HG03103 (cell line): Measurements from ENCODE around the gene MFN2.

ENCODE experiments used
- ATAC-seq: cut with Tn5 transposase; IDR thresholded peaks from one replicate; pipeline ENCODE4 v1.9.1; 2021; ENCODE audit warnings: low read depth; ENCODE audit not compliant: unreplicated experiment

Gene MFN2

DNA sequence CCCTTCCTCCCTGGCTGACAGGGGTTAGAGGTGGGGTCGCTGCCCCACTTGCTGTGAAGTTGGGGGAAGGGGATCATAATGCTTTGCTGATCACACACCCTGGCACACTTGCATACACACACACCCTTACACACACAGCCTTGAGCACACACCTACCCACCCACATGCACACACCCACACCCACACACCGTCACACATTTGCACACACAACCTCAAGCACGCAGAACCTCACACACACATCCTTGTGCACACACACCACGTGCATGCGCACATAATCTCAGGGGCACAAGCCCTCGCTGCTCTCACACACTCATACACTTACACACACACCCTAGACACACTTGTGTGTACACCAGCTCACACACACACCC, 66.5 kb downstream of the MFN2 start:
- ATAC-seq, result no peak

DNA sequence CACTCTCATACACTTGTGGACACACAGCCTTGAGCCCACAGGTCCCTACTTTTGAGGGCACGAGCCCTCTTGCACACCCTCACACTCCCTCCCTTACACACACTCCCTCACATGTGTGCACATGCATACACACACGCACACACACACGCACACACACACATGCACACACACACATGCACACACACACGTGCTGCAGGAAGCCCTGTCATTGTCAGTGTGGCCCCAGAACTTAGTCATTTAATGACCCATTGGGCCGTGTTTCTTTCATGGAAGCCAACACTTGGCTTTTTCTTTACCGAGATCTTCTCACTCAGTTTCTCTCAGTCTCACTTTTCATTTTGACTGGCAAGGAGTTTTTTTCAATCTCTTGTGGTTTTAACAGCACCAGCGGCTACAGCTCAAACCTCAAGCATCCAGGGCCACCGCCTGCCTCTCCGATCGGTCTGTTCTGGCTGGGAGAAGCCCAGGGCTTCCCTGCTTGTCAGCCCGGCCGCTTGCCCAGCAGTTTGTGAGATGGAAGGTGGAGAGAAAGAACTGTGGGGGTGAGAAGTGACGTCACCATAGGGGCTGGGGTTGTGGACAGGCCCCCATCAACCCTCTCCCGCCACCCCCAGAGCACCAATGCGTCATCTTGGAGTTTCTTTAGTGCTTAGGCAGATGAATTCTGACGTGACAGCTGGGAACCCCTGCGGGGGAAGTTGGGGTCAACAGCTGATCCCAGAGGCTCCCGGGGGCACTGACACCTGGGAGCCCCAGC, 67.1 kb downstream of the MFN2 start:
- ATAC-seq, result peak; percentile 32

DNA sequence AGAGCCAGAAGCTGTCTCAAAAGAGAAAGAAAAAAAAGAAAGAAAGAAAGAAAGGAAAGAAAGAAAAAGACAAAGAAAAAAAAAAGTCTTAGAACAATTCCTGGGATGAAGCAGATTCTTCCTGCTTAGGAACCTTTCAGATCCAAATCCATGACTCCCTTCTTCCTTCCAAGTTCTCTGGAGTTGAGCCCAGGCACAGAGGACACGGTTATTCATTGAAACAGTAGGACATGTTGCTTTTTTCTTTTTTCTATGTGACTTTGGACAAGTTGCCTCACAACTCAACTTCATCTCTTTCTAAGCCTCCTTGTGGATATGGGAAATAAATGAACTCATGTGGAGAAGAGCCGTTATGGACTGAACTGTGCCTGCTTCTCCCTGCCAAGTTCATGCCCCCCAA, 68.1 kb downstream of the MFN2 start:
- ATAC-seq, result no peak

DNA sequence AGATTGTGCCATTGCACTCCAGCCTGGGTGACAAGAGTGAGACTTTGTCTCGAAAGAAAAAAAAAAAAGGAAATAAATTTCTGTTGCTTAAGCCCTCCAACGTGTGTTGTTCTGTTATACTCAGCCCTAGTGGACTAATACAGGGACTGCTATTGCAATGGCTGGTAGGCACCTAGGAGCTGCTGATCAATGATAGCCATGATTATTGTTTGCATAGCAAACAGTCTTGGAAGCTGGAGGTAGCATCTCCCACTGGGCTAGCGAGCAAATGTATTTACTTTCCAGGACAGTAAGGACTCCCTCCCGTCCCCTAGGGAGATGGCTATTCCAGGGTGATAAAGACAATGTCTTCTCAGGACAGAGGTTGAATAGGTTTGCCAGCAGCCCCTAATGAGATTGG, 69.4 kb downstream of the MFN2 start:
- ATAC-seq, result no peak

DNA sequence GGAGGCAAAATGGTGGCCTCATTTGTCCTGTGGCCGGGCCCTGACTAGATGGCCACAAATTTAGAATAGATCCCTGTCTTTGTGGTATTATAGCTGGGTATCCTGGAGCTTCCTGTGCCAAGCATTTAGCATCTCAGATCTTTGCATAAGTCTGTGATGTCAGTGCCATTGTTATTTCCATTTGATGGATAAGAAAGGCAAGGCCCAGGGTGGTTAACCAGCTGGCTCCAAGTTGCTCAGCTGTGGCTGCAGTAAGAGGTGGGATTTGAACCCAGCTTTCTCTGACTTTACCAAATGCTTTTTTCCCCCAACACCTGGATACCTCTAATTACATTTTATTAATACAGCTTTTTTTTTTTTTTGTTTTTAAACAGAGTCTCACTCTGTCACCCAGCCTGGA, 71.1 kb downstream of the MFN2 start:
- no peak for ATAC-seq

DNA sequence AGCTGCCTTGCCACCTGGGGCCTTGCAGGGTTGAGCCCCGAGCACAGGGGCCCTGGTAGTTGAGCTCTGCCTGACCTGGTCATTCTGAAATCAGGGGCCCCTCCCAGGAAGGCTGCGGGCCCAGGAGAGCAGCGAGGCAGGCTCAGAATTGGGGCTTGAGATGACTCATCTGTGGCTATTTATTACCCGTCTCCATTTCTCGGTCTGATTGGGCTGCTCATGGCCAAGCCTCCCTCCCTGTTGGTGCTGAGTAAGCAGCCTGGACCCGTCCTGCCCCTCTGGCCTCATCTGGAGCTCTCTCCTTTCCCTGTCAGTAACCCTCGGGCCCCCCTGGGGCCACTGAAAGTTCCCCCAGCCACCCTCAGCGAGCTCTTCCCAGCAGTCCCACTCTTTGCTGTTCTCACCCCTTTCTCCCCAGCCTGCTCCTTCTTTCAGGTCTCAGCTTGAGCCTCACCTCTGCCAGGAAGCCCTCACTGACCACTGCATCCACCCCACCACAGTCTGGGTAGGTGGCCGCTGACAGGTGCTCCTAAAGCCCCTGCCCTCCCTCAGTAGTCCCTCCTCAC, 71.8 kb downstream of the MFN2 start:
- ATAC-seq, result peak; percentile 62

DNA sequence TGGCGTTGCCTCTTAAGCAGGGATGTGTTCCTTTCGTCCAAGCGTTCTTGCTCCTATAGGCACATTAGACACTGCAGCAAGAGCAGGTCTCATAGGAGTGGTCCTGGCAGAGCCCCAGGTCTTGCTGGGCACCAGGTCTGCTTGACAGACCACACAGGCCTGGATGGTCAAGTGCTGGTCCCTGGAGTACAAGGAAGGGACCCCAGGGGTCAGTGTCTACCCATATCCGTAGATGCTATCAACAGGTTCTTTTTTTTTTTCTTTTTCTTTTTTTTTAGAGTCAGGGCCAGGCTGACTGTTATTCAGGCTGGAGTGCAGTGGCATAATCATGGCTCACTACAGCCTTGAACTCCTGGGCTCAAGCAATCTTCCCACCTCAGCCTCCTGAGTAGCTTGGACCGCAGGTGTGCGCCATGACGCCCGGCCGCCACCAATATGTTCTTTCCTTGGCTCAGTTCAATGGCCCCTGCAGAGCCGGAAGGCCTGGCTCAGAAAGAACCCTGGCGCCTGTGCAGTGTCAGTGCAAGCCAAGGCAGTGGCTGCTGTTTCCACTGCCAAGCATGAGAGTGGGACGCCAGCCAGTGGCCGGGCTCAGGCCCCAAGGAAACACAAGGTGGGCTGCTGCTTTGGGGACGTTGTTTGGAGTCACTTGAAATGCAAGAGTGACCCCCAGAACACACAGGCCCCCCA, 72.9 kb downstream of the MFN2 start:
- ATAC-seq, result no peak

DNA sequence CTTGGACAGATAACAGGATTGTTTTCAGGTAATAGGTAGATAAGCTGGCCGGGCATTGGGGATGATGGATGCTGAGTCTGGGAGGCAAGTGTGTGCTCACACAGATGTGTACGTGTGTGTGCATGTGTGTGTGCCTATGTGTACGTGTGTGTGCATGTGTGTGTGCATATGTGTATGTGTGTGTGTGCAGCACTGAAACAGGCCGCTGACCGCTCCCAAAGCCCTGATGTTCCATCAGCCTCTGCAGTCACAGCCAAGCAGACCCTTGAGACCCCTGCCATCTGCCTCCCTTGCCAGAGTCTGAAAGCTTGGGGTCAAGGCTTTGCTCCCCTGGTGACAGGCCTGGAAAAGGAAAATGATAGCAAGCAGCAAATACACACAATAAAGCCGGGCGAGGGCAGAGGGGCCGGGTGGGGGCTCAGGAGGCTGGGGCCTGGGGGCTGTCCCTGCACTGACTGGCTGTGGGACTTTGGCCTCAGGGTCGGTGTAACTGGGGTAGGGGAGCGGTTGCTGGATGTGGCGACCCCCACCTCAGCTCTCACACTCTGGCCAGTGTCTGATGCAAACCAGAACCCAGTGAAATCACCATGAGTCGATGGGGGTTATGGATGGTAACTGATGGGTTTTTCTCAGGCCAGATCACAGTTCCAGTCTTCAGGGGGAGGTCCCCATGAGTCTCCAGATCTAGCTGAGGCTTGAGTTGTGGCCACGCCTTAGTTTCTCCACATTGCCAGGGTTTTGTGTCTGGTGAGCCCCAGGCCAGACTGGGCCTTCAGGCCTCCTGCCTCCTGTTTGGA, 73.7 kb downstream of the MFN2 start:
- ATAC-seq, result no peak

DNA sequence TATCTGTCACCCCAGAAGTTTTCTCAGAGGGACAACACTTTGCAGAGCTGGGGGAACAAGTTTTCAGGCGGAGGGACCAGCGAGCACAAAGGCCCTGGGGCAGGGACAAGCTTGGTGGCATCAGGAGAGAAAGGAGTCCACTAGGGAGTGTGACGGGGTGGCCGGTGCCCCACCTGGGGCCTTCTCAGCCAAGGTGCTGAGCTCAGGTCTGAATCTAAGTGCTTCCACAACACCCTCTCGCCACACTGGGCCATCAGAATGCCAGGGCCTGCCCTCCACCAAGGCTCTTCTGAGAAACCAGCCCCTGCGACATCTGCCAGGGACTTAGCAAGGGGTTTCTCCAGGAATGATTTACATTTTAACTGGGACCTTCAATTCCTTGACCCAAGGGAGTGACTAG, 75.0 kb downstream of the MFN2 start:
- no peak for ATAC-seq

DNA sequence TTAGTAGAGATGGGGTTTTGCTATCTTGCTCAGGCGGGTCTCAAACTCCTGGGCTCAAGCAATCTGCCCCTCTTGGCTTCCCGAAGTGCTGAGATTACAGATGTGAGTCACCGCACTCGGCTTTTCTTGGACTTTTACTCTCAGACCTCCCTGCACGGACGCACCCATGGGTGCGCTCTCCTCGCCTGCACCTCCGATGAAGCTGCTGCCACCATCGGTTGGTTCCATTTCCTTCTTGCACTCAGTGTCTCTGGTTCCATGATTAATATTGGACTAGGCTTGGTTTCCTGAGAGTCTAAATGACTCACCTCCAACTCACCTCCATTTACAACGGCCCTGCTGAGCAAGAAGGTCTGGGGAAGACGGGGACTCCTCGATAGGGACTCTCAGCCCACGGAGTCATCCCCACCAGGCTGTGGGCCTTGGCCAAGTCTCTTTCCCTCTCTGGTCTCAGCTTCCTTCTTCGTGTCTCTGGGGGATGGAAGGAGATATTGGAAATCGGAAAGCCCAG, 76.1 kb downstream of the MFN2 start:
- ATAC-seq, result no peak

DNA sequence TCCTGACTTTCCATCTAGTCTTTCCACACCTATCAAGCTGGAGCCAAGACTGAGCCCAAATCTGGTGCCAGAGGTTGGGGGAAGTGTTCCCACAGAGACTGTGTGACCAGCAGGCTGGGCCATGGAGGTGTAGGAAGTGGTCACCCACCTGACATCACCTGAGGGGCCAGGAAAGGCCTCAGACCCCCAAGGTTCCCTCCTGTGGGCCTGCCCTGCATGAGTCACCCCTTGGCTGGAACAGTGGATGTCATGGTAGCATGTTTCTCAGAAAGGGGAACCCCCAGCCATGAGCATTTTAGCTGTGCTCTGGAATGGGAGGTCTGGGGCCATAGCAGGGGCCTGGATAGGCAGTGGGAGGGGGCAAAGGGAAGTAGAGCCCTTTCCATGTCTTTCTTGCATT, 77.1 kb downstream of the MFN2 start:
- ATAC-seq, result no peak

DNA sequence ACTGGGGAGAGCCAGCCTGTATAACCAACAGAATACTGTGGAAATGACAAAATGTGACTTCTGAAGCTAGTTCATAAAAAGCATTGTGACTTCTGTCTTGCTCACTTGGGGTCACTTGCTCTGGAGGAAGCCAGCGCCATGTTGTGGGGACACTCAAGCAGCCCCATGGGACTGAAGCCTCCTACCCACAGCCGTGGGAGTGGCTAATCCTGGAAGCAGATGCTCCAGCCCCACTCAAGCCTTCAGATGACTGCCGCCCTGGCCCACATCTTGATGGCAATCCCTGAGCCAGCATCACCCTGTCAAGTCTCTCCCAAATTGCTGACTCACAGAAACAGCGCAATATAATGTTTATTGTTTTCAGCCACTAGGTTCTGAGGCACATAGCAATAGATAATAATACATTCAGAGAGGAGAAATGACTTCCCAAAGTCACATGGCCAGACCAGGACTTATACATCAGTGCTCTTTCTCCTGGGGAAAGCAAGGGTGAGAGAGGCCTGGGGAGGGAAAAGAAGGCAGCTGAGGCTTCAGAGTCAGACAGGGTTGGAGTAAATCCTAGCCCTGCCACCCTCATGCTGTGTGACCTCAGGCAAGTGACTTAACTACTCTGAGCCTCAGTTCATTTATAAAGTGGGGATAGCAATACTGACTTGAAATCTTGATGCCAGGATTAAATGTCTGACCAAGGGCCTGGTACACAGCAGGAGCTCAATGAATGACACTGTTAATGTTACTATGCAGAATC, 77.9 kb downstream of the MFN2 start:
- ATAC-seq, result no peak

DNA sequence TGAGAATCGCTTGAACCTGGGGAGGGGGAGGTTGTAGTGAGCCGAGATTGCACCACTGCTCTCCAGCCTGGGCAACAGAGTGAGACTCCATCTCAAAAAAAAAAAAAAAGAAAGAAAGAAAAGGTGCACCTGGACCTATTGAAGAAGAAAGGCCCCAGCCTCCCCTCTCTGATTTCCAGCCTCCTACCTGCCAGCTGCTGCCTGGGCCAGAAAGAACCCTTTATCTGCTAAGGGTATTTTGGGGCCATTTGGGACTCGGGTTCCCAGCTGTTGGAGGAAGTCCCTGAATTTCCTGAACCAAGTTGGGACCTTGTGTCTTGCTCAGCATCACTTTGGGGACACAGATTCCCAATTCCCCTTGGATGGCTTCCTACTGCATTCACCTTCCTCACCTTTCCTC, 79.0 kb downstream of the MFN2 start:
- no peak for ATAC-seq

DNA sequence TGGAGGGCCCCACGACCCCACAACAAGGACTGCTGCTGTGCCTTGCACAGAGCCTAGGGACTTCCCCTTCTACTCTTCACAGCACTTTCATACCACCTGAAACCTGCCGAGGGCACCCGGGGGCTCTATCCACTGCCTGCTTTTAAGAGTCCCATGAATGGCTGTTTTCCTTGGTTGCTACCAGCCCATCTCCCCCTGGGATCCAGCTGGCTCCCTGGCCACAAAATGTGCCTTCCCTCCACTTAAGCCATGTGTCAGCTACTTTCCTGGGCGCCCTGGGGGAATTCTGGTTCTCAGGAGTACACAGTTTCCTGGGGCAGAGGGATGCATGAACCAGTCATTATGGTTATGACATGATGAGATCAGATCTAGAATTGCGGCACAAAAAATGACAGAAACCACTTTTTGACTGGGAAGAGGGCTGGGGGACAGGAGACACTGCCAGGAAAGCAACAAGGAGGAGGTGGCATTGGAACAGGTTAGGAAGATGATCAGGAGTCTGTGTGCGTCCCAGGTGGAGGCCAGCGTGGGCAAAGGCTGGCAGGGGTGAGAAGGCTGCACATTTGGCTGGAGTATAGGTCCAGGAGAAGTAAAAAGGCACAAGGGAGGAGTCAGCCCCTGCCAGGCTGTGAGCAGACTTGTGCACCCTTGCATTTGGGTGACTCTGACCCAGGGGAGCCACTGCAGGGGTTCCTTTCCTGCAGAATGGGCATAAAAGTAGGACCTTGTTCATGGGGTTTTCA, 79.6 kb downstream of the MFN2 start:
- peak; percentile 42 for ATAC-seq

DNA sequence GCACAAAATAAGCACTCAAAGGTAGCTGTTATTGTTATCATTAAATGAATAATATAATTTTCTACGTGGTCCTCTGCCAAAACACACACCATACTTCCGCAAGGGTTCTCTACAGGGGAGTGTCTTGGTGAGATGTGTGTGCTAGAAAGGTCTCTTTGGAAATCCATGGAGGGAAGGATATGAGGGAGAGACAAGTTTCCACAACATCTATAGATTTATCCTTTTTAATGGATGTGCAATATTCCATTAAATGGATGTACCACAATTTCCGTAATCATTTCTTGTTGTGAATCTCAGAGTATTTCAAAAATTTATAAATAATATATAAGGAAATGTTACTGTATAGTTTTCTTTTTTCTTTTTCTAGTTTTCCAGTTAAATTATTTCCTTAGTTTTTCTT, 80.3 kb downstream of the MFN2 start:
- no peak for ATAC-seq
